Measurements from ENCODE around the gene HRAS.

Gene HRAS

DNA sequence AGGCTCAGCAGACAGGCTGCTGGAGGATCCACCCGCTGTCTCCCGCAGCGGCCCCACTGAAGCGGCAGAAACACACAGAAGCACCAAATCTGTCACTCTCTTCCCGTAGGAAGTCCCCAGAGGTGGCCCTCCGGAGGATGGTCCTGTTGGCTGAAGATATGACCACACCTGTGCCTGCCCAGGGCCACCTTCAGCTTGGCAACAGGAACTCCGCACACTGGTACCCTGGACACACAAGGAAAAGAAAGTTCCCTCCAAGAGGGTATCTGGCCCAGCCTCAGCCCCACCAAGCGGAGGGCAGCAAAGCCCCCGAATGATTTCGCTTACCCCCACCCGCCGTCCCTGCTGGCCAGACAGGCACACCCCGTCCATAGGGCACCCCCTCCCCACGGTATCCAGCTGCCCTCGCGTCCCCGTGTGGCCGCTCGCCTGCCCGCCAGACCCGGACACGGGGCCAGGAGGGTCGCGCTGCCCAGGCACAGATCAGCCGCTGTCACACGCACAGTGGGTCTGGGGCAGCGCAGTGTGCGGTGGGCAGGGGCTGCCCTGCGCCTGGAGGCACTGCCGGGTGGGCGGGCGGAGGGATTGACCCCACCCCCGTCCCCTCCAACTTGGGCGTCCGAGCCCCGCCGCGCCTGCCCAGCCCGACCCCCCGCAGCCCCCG lies 32.4 kb upstream of the HRAS start:
- DNase-seq (ENCODE audit: low read depth, low spot score) = no peak
- peak overlapping the region; percentile 73 for H3K27ac ChIP-seq

GRCh38 chr11:567011-567628 lies 31.7 kb upstream of the HRAS start:
- no peak for DNase-seq (ENCODE audit: low read depth, low spot score)
- H3K27ac ChIP-seq = peak overlapping the region; percentile 73

DNA sequence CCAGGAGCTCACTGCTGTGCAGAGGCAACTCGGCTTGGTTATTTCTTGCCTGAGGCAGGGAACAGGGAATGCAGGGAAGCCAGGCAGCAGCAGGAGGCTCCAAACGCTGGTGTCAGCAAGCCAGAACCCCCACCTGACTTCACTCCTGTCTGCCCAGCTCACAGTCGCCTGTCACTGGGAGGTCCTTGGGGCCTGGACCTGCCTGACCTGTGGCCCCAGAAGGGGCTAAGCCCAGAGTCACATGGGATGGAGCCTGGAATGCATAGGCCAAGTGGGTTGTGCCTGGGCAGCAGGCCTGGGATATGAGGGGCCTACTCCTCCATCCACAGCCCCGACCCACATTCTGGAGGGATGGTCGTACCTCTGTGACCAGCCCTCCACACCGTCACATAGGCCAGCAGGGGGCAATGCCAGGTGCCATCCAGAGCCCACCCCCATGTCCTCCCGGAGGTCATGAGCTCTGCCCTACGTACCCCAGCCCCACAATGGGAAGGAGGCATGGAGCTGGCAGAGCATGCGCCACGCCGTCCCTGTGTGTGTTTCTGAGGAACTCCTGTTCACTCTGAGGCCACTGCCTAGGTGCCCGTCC lies 30.6 kb upstream of the HRAS start:
- H3K27ac ChIP-seq = peak overlapping the region; percentile 3
- no peak for DNase-seq (ENCODE audit: low read depth, low spot score)

DNA sequence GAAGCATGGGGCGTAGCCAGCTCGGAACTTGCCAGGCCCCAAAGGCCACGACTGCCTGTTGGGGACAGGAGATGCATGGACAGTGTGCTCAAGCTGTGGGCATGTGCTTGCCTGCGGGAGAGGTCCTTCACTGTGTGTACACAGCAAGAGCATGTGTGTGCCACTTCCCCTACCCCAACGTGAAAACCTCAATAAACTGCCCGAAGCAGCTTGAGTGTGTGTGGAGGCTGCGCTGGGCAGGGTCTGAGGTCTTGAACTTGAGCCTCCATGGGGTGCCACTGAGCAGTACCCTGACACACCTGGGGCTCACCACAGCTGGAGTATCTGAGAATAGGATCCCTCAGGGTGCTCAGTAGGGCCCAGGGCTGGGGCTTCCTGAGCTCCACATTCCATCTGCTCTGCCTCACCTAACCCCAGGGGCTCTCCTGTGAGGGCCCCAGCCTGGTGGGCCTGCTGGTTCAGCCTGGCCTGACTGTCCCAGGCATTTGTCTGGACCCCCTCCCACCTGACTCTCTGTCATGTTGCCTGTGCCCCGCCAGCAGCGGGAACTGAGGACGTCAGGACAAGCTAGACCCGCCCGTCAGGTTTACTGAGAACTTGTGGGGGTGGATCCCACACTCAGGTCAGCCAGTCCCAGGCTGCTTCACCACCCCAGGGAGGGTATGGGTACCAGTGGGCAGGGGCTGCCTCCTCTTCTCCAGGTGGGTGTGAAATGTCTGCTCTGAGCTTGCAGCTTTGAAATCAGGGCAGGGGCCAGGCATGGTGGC lies 28.6 kb upstream of the HRAS start:
- H3K27ac ChIP-seq = peak overlapping the region; percentile 43
- DNase-seq (ENCODE audit: low read depth, low spot score) = no peak

DNA sequence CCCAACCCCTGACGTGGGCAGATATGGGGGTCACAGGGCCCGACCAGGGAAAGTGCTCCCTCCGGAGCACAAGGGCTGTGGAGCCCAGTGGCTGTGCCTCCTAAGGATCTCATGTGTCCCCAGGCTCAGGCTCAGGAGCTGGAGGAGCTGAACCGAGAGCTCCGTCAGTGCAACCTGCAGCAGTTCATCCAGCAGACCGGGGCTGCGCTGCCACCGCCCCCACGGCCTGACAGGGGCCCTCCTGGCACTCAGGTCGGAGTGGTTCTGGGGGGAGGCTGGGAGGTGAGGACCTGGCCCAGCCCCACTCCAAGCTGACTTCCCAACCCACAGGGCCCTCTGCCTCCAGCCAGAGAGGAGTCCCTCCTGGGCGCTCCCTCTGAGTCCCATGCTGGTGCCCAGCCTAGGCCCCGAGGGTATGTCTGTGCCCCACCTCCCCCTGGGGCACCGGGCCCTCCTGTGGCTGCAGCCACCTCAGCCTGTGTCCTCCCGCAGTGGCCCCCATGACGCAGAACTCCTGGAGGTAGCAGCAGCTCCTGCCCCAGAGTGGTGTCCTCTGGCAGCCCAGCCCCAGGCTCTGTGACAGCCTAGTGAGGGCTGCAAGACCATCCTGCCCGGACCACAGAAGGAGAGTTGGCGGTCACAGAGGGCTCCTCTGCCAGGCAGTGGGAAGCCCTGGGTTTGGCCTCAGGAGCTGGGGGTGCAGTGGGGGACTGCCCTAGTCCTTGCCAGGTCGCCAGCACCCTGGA lies 27.9 kb upstream of the HRAS start:
- DNase-seq (ENCODE audit: low read depth, low spot score) = no peak
- peak overlapping the region; percentile 43 for H3K27ac ChIP-seq

- no peak for DNase-seq (ENCODE audit: low read depth, low spot score)
- H3K27ac ChIP-seq = peak overlapping the region; percentile 93
These were observed 26.8 kb upstream of the HRAS start for GRCh38 chr11:562046-562645.

- DNase-seq (ENCODE audit: low read depth, low spot score) = no peak
- peak overlapping the region; percentile 93 for H3K27ac ChIP-seq
These were observed 26.0 kb upstream of the HRAS start for GRCh38 chr11:561148-562003.

- peak within 1 kb of the TSS; percentile 93 for H3K27ac ChIP-seq
- DNase-seq (ENCODE audit: low read depth, low spot score) = no peak
These were observed 25.1 kb upstream of the HRAS start, which contains the start of the genes LMNTD2 and RASSF7 for GRCh38 chr11:560305-561147. Gene LMNTD2, minus strand, starts transcription at chr11:560738. Its CDS starts 22 bp downstream, at chr11:560716. Gene RASSF7, plus strand, starts transcription at chr11:560970. Its CDS starts 799 bp downstream, at chr11:561769.

- DNase-seq (ENCODE audit: low read depth, low spot score) = no peak
- H3K27ac ChIP-seq = peak overlapping the region; percentile 93
These were observed 24.4 kb upstream of the HRAS start for GRCh38 chr11:559712-560304.

- no peak overlapping the region for H3K27ac ChIP-seq
These were observed 23.7 kb upstream of the HRAS start for GRCh38 chr11:559020-559620.

GRCh38 chr11:558503-558902 lies 23.1 kb upstream of the HRAS start:
- DNase-seq (ENCODE audit: low read depth, low spot score) = no peak
- H3K27ac ChIP-seq = no peak overlapping the region

More at GRCh38 chr11:559020-559620, 23.7 kb upstream of the HRAS start:
- no peak for DNase-seq (ENCODE audit: low read depth, low spot score)

GRCh38 chr11:557328-558132 lies 22.2 kb upstream of the HRAS start:
- no peak overlapping the region for H3K27ac ChIP-seq
- no peak for DNase-seq (ENCODE audit: low read depth, low spot score)

DNA sequence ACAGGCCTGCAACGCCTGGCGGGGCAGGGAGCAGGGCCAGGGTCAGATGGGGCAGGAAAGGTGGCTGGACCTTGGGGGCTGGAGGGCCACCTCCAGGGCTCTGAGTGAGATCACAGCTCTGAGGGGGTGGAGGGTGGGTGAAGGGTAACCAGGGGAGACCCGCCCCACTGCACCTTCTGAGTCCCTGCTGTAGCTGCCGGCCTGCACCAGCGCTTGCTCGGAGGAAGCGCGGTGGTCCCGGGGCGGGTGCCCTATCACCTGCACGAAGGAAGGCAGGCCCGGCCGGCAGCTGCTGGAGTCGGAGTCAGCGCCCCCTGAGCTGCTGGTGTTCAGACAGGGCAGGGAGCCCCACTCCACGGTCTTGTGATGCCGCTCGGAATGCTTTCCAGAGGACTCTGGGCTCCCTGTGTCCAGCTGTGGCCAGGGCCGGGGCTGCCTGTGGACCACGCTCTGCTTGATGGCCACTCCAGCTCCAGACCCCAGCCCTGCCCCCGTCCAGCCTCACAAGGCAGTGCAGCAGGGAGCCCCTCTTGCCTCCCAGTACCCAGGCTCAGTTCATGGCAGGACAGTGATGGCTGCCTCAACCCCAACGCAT lies 21.4 kb upstream of the HRAS start:
- no peak for DNase-seq (ENCODE audit: low read depth, low spot score)
- no peak overlapping the region for H3K27ac ChIP-seq

DNA sequence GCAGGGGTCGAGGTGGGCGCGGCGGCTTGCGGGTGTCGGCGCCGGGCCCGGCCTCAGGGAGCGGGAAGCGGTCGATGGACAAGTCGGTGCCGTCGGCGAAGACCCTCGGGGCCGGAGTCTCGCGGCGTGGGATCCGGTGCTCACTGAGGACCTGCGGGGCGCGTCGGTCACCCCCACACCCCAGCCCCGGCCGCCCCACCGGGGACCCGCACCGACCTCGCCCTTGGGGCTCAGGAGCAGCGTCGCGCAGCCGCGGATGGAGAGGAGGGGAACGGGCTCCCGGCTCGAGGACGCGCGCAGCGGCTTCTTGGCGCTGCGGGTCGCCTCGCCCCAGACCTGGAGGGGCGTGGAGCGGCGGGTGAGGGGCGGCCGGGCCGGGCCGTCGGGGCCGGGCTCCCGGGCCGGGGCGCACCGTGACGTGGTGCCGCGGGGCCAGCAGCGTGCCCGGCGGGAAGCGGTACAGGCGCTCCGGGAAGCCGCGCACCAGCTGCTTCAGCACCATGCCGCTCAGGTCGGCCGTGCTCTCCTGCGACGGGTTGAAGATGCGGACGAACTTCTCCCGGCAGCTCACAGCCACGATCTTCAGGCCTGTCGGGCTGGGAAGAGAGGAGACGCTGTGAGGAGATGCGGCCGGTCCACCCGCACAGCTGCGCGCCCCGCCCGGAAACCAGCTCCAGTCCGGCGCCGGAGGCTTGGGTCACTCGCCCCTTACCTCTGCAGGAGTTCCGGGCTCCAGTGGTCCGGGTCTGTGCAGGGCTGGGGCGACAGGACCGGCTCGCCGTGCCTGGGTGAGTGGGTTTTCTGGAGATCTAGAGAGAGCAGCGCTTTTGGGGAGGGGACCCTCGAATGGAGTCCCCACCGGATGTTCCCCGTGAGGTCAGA lies 20.6 kb upstream of the HRAS start:
- DNase-seq (ENCODE audit: low read depth, low spot score) = no peak
- H3K27ac ChIP-seq = no peak overlapping the region

DNA sequence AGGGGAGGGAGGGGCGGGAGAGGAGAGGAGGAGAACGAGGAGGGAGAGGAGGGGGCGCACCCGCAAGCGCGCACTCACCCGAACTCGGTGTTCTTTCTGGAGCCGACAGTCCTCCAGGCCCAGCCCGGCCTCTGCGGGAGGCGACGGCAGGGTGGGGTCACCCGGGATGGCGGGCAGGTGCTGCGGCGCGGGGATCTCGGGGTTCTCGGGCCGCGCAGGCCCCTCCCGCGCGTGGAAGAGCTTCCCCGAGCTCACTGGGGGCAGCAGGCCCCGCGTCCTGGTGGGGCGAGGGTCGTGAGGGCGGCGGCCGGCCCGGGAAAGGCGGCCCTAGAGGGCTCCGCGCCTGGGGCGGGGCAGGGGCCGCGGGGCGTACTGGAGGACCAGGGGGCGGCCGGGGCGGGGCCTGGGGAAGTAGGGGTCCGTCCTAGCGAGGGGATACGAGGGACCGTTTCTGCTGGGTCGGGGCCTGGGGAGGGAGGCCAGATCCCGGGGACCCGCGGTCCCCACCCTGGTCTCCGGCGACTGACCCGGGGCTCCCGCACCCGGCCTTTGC lies 19.9 kb upstream of the HRAS start:
- no peak overlapping the region for H3K27ac ChIP-seq
- no peak for DNase-seq (ENCODE audit: low read depth, low spot score)

Measured in epithelial cell of prostate (primary cell).